ENCODE measurements around the gene LMX1A.

The LMX1A gene

GRCh38 chr1:165152727-165153126, 203.8 kb downstream of the LMX1A start:
- DNase-seq = no peak

DNA sequence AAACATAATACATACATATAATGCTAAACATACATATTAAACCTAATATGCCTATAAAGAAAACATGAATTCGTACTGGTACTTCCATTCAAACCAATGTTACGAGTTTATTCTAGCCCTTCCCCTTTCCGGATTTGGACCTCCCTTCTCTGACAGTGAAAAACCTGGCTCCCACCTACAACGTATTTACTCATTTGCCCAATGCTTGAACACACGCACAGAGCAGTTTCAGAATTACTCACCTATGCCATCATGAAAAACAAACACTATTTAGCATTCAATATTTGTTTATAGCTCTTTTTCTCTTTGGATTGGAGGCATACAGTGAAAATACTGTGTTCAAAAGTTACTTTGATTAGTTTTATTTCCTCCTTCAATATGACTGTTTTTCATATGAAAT, 204.4 kb downstream of the LMX1A start:
- DNase-seq = no peak
